Left colon (tissue), 2 donors: Measurements from ENCODE around the gene CLDN5. TPM values are rescaled to one million over a fixed set of nuclear protein-coding genes. Genes with fewer than 3 reads are reported as not detected.
A peak's percentile ranks its signal among the peaks of the same experiment; 100 is the strongest.

Experiments
- ATAC-seq: fragments of 200-7000 bp; cut with Tn5 transposase; one replicate; pipeline ENCODE4 v1.9.1; 2020; ENCODE audit warnings: mild to moderate bottlenecking, moderate library complexity
- DNase-seq, 2 donors: peaks; one replicate each; pipeline ENCODE4 v3.0.0-alpha.2; 2020
- intact Hi-C, 2 donors: fragments of 100-400 bp; cut with DNase I in 1 of 2; cut with micrococcal nuclease in 1 of 2; formaldehyde crosslinking; loops; one replicate each; pipeline versions ENCODE4 v1.11.2 to v1.14.0; 2022; cut with DNase I, micrococcal nuclease
- long read RNA-seq: library from polyadenylated mRNA; unstranded; transcript quantifications from one replicate; pipeline ENCODE4 v2.0.0, GENCODE V29; 2021
- total RNA-seq, 2 donors: library from RNA; stranded (reverse); fragmentation: NEBNext Ultra II Directional; extraction: Animal tissue kit (Norgen Biotek cat#: 25700); gene quantifications; one replicate each; pipeline ENCODE4 v1.2.1, GENCODE V29; 2021
- donor health status: DM: no; HTN: no; CAD: no.
- donor health status: DM: yes; HTN: yes; CAD: no.

The CLDN5 gene
- total RNA-seq, result 10 to 100 TPM; 18.6 to 27.7 TPM
- long read RNA-seq, transcript CLDN5-201 (1 exons, 2,357 nt), result major isoform, 211 of 213 reads
- long read RNA-seq, partial matches to known transcripts, result 0 of 213 reads
- long read RNA-seq, other reads (novel, unspliced or antisense), result 0 of 213 reads

- peak; percentile 15 for ATAC-seq
- intact Hi-C loops, result no loop called here
- DNase-seq, result no peak
Observed at GRCh38 chr22:19524170-19525115, at the start of gene CLDN5. Gene CLDN5, minus strand, starts transcription at chr22:19524410. Its CDS starts 155 bp downstream, at chr22:19524255.

- no peak for ATAC-seq
- intact Hi-C loops, result no loop called here
- DNase-seq, result no peak
Observed at GRCh38 chr22:19571995-19572394, 47.8 kb upstream of the CLDN5 start.

- intact Hi-C loops, result no loop called here
- ATAC-seq, result no peak
- DNase-seq, result no peak
Observed at GRCh38 chr22:19571207-19571795, 47.1 kb upstream of the CLDN5 start.

- DNase-seq (no peak), ATAC-seq (no peak)
- intact Hi-C loops, result no loop called here
Observed at GRCh38 chr22:19569976-19570375, 45.8 kb upstream of the CLDN5 start.

- intact Hi-C loops, result no loop called here
- DNase-seq (no peak), ATAC-seq (no peak)
Observed at GRCh38 chr22:19569276-19569640, 45.0 kb upstream of the CLDN5 start.

GRCh38 chr22:19568337-19569275, 44.4 kb upstream of the CLDN5 start:
- DNase-seq (no peak), ATAC-seq (no peak)
- intact Hi-C loops, result no loop called here

GRCh38 chr22:19567157-19568009, 43.2 kb upstream of the CLDN5 start:
- intact Hi-C loops, result no loop called here
- DNase-seq, result no peak
- ATAC-seq, result no peak

- no peak for ATAC-seq
- intact Hi-C loops, result no loop called here
- DNase-seq, result no peak
Observed at GRCh38 chr22:19566279-19567156, 42.3 kb upstream of the CLDN5 start.

GRCh38 chr22:19565382-19566278, 41.4 kb upstream of the CLDN5 start:
- DNase-seq, result no peak
- intact Hi-C loops, result no loop called here

GRCh38 chr22:19559956-19560355, 35.7 kb upstream of the CLDN5 start:
- ATAC-seq (no peak), DNase-seq (no peak)
- intact Hi-C loops, result no loop called here

More at GRCh38 chr22:19565382-19566278, 41.4 kb upstream of the CLDN5 start:
- ATAC-seq, result no peak

GRCh38 chr22:19559324-19559811, 35.2 kb upstream of the CLDN5 start:
- intact Hi-C loops, result no loop called here
- DNase-seq (no peak), ATAC-seq (no peak)

GRCh38 chr22:19556963-19557545, 32.8 kb upstream of the CLDN5 start:
- intact Hi-C loops, result no loop called here
- ATAC-seq, result no peak
- DNase-seq, result no peak

- intact Hi-C loops, result no loop called here
- DNase-seq (no peak), ATAC-seq (no peak)
Observed at GRCh38 chr22:19555651-19556050, 31.4 kb upstream of the CLDN5 start.

GRCh38 chr22:19554834-19555404, 30.7 kb upstream of the CLDN5 start:
- intact Hi-C loops, result no loop called here
- ATAC-seq (no peak), DNase-seq (no peak)

- ATAC-seq (no peak), DNase-seq (no peak)
- intact Hi-C loops, result no loop called here
Observed at GRCh38 chr22:19553201-19553600, 29.0 kb upstream of the CLDN5 start.
